GM19324 (cell line): ENCODE data around the gene GRID1.
A peak's percentile ranks its signal among the peaks of the same experiment; 100 is the strongest.

Experiments
- ATAC-seq: cut with Tn5 transposase; IDR thresholded peaks from one replicate; pipeline ENCODE4 v1.9.1; 2021; ENCODE audit warnings: mild to moderate bottlenecking, moderate library complexity; ENCODE audit not compliant: unreplicated experiment, low FRiP score

Gene GRID1

DNA sequence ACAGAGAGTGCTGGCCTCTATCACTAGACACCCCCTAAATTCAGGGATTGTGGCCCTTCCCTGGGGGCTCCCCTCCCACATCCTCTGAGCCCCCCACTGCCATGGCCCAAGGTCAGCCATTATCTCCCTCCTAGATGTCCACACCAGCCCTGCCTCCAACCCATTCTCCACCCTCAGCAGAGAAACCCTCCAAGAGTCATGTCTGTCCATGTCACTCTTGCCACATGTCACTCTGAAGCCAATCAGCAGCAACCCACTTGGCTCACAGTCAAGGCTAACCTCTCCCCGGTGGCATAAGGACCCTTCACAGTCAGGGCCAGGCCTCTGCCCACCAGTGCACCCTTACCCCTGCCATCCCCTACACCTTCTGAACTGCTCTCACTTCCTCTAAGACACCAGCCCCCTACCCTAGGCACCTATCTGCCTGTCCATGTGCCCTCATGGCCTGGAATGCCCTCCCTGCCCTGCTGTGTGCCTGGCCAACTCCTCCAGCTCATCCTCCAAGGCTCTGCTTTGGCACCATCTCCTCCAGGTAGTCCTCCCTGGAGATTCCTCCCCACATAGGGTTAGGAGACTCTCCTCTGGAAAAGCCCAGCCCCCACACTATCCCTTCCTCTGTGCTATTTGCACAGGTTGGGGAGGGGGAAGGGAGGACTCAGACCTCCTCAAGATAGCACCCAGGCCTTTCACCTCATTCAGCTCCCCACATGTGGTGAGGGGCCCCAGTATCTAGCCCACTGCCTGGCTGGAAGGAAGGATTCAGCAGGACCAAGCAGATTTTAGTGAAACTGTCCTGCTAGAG, 83.7 kb downstream of the GRID1 start:
- ATAC-seq, result no peak

- ATAC-seq, result no peak
Measured at GRCh38 chr10:86281396-86281795, 85.2 kb downstream of the GRID1 start.

DNA sequence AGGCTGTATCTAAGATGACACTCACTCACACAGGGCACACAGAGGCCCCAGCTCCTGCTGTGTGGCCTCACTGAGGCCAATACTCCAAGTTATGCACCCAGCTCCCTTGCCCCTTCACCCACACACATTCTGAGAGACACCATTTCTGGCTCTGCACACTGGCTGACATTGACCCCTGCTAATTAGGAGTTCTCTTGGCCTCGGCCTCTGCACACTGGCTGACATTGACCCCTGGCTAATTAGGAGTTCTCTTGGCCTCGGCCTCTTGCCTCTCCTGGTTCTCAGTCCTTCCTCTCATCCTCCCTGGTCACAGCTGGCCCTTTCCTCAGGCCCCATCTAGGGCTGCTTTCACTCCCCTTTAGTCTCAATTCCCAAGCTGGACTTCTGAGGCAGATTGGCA, 97.3 kb downstream of the GRID1 start:
- ATAC-seq, result no peak

DNA sequence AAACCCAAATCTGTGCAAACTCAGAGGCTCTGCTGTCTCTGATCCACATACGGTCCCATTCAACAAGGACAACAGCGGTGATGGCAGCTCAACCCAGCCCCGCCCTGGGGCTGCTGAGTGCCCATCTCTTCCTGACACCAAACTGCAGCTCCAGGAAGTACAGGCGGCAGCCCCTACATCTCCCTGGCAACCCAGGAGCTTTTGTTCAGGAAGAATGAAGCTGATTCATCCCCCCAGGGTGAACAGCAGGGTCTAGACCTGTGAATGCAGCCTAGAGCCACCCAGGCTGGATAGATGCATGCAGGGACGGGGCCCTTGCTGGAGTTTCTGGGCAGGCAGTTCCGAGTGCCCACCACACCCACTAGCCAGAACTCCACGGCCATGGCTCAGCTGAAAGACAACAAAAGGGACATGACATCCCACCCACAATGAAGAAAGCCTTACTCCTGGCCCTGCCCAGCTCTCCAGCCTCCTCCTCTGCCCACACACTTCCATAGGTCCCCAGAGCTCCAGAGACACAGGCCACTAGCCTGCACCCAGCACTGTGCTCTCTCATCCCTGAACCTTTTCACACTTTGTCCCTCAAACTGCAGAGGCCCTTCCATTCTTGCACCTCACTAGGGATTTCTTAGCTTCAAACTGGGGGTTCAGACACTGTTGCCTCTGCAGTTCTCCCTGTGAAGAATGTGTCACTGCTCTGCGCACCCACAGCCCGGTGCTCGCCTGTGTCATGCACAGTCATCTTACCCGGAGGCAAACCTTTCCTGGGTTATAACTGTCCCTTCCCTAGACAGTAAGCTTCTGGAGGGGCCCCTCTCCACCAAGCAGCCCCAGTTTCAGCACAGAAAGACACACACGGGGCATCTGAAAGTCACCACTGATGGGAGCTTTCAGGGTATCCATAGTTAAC, 99.1 kb downstream of the GRID1 start:
- ATAC-seq, result no peak

- no peak for ATAC-seq
Measured at GRCh38 chr10:86266446-86267242, 100.0 kb downstream of the GRID1 start.

DNA sequence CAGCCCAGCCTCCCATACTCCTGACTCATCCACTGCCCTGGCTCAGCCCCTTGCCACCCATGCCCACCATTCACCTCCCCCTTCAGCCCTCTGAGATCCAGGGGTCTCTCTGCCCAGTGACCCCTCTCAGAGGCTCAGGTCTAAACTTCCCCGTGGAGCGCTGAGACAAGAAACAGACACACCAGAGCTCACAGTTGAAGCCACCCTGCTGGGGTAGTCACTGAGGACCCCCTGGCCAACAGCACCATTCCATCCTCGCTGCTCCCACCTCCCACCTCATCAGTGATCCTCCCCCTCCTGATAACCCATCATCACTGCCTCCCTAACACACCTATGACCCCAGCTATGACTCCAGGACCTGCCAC, 100.7 kb downstream of the GRID1 start:
- no peak for ATAC-seq

DNA sequence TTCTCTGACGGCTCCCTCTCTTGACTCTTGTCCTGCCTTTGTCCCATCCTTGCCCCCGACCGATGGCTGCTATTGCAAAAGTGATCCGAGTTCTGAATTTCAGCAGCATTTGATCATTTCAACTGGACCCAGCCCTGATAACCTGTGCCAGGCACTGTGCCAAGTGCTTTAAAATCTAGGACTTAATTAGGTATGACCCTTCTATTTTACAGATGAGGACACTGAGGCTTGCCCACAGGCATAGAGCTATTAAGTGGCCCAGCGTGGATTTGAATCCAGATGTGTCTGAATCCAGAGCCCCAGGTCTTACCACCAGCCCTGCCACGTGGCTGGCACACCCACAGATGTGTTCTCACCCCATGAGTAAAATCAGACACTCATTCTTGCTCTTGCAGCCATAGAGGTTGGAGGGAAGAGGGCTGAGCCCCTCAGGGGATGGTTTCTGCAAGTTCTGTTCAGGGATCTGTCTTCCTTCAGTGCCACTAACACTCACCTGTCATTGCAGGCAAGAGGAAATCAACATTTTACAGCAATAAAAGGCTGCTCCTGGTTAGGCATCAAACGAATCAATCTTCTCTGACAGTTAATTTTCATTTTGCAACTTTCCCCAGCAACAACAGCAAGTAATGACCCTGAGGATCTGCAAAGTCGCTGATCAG, 101.2 kb downstream of the GRID1 start:
- no peak for ATAC-seq

GRCh38 chr10:86264481-86265231, 101.9 kb downstream of the GRID1 start:
- ATAC-seq, result no peak

DNA sequence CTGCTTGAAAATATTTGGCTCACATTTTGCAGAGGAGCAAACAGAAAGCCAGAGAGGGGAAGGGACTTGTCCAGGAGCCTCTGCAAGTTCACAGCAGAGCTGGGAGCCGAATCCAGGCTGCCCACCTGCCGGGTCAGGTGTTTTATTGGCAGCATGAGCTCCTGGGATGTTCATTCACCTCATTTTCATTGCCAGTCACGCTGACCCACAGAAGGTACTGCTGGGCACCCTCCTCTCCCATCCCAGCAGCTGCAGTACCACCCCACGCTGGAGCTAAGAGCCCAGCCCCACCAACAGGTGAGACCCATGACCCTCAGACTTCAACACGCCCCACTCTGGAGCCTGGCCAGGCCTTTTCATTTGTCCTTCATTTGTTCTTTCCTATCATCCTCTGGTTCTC, 102.7 kb downstream of the GRID1 start:
- no peak for ATAC-seq

- no peak for ATAC-seq
Measured at GRCh38 chr10:86263209-86263608, 103.4 kb downstream of the GRID1 start.

GRCh38 chr10:86262688-86263181, 103.9 kb downstream of the GRID1 start:
- ATAC-seq, result no peak

DNA sequence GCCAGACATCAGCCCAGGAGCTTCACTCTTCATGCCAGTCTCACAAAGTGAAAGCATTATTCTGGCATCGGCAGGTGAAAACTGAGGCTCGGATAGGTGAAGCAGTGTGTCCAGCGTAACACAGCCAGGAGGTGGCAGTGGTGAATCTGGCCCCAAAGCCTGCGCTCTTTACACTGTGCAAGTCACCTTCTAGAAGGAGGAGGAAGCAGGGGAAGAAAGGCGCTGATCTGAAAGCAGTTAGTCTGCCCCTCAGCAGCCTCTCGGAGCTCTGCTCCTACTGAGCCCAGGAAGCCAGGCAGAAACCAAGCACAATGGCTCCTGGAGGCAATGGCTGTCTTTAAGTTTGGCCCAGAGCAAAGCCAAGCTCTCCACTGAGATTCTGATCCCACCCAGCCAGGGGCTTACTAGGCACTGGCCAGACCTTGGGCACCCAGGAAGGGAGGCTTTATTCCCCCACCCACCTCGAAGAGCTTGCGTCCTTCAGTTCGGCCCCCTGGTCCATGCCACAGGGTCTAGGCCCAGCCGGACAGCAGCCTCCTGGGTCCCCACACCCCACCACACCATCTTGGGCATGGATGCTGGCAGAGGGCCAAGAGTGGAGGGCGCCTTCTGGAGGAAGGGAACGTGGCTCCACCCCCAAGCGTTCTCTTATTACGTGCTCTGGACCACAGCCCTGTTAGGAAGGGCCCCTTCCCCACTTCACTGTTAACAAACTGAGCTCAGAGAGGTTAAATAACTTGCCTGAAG, 104.5 kb downstream of the GRID1 start:
- ATAC-seq, result peak; percentile 66

- ATAC-seq, result no peak
Measured at GRCh38 chr10:86261470-86261869, 105.1 kb downstream of the GRID1 start.

GRCh38 chr10:86260564-86260963, 106.0 kb downstream of the GRID1 start:
- no peak for ATAC-seq

GRCh38 chr10:86259901-86260562, 106.6 kb downstream of the GRID1 start:
- ATAC-seq, result no peak

GRCh38 chr10:86258941-86259340, 107.7 kb downstream of the GRID1 start:
- ATAC-seq, result no peak

DNA sequence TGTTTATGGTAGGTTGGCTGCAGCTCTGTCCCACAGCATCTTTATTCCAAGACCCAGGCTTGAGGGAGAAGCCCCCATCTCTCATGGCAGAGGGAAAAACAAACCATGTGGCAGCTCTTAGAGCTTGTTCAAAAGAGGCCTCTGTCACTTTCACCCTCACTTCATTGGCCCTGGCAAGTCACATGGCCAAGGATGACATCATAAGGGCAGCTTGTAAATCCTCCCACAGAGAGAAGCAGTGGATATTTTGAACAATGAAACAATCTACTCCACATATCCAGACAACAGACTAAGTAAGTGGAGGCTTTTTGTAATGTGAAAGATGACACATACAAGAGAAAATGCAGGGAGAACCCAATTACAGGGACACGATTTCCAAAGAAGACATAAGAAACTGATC, 108.1 kb downstream of the GRID1 start:
- no peak for ATAC-seq

- ATAC-seq, result no peak
Measured at GRCh38 chr10:86257683-86258082, 108.9 kb downstream of the GRID1 start.
